Measurements from ENCODE around the gene LRRC4C.

GRCh38 chr11:40975076-40975475 is 484.4 kb downstream of the LRRC4C start:
- TF ChIP-seq CTCF (IDR thresholded peaks at IDR 0.05): no peak
- TF ChIP-seq ZFX (IDR thresholded peaks at IDR 0.05; ENCODE audit: borderline replicate concordance): no peak

Data from 22Rv1 (cell line).